Esophagus muscularis mucosa (tissue), 4 donors: ENCODE data around the gene DYNLT2.

Experiments used
- CTCF ChIP-seq, 3 experiments: fragments of 200-600 bp in 2 of 3; fragments of 450-650 bp in 1 of 3; sonication (generic) in 2 of 3; IDR thresholded peaks; one replicate each; pipeline ENCODE4 v1.5.1; 2017 to 2019; ENCODE audit warnings: antibody characterized with exemption in 3 of 3, mild to moderate bottlenecking in 2 of 3, moderate library complexity in 1 of 3
- EP300 ChIP-seq: sonication (generic); formaldehyde crosslinking; IDR thresholded peaks from one replicate; pipeline ENCODE4 v1.6.1; 2017; ENCODE audit warnings: antibody characterized with exemption
- POLR2A ChIP-seq: fragments of 450-650 bp; IDR thresholded peaks from one replicate; pipeline ENCODE4 v1.6.1; 2017; ENCODE audit warnings: antibody characterized with exemption, moderate library complexity, mild to moderate bottlenecking, low read depth

- no peak for TF ChIP-seq EP300
- TF ChIP-seq CTCF (IDR thresholded peaks at IDR 0.05), result no peak
- TF ChIP-seq POLR2A, result no peak
Observed at GRCh38 chr6:169779092-169779815, 27.9 kb upstream of the DYNLT2 start.
